Measurements from ENCODE around the gene NLGN1. TPM values are rescaled to one million over a fixed set of nuclear protein-coding genes. Genes with fewer than 3 reads are reported as not detected.
"Not testable (repeated sequence)": the region's sequence is repeated elsewhere in the genome, so short reads cannot be mapped to it uniquely, and the experiment has no call there.

NLGN1 gene
- total RNA-seq, 1 donor from 2014 or later = 5.7 TPM

- H3K36me3 ChIP-seq (ENCODE audit: control insufficient read depth in 3 of 3, insufficient read depth in 3 of 3, low read length in 3 of 3); H3K4me3 ChIP-seq (ENCODE audit: low read length in 3 of 3); H3K27me3 ChIP-seq (ENCODE audit: control insufficient read depth in 3 of 3, insufficient read depth in 3 of 3, low read length in 3 of 3); H3K9me3 ChIP-seq (ENCODE audit: control insufficient read depth in 3 of 3, low read length in 3 of 3); H3K9ac ChIP-seq (ENCODE audit: low read depth in 1 of 3, low read length in 3 of 3); H3K27ac ChIP-seq (ENCODE audit: low read depth, low read length); H3K4me1 ChIP-seq (ENCODE audit: control insufficient read depth in 3 of 3, insufficient read depth in 3 of 3, low read length in 3 of 3): not testable (repeated sequence)
These were observed 148.0 kb downstream of the NLGN1 start for GRCh38 chr3:173545590-173545989.

- Histone ChIP-seq H3K4me1 (ENCODE audit: control insufficient read depth in 3 of 3, insufficient read depth in 3 of 3, low read length in 3 of 3) (no peaks in the 10 kb centered on the region), H3K4me3 (ENCODE audit: low read length in 3 of 3) (no peak overlapping the region), H3K9me3 (ENCODE audit: control insufficient read depth in 3 of 3, low read length in 3 of 3) (no peaks in the 10 kb centered on the region), H3K9ac (ENCODE audit: low read depth in 1 of 3, low read length in 3 of 3) (no peak overlapping the region), H3K27me3 (ENCODE audit: control insufficient read depth in 3 of 3, insufficient read depth in 3 of 3, low read length in 3 of 3) (no peaks in the 10 kb centered on the region), H3K36me3 (ENCODE audit: control insufficient read depth in 3 of 3, insufficient read depth in 3 of 3, low read length in 3 of 3) (no peaks in the 10 kb centered on the region), H3K27ac (ENCODE audit: low read depth, low read length) (no peak overlapping the region)
These were observed 149.5 kb downstream of the NLGN1 start for GRCh38 chr3:173547070-173547469.

- no peaks in the 10 kb centered on the region for H3K36me3 ChIP-seq (ENCODE audit: control insufficient read depth in 3 of 3, insufficient read depth in 3 of 3, low read length in 3 of 3)
- H3K4me1 ChIP-seq (ENCODE audit: control insufficient read depth in 3 of 3, insufficient read depth in 3 of 3, low read length in 3 of 3) = no peaks in the 10 kb centered on the region
These were observed 150.7 kb downstream of the NLGN1 start for GRCh38 chr3:173548261-173548660.

GRCh38 chr3:173552526-173552925, 155.0 kb downstream of the NLGN1 start:
- H3K27ac ChIP-seq (ENCODE audit: low read depth, low read length) = no peak overlapping the region
- H3K9me3 ChIP-seq (ENCODE audit: control insufficient read depth in 3 of 3, low read length in 3 of 3) = no peaks in the 10 kb centered on the region
- no peaks in the 10 kb centered on the region for H3K4me1 ChIP-seq (ENCODE audit: control insufficient read depth in 3 of 3, insufficient read depth in 3 of 3, low read length in 3 of 3)
- no peaks in the 10 kb centered on the region for H3K36me3 ChIP-seq (ENCODE audit: control insufficient read depth in 3 of 3, insufficient read depth in 3 of 3, low read length in 3 of 3)
- no peak overlapping the region for H3K4me3 ChIP-seq (ENCODE audit: low read length in 3 of 3)
- H3K27me3 ChIP-seq (ENCODE audit: control insufficient read depth in 3 of 3, insufficient read depth in 3 of 3, low read length in 3 of 3) = no peaks in the 10 kb centered on the region
- H3K9ac ChIP-seq (ENCODE audit: low read depth in 1 of 3, low read length in 3 of 3) = no peak overlapping the region

More at GRCh38 chr3:173548261-173548660, 150.7 kb downstream of the NLGN1 start:
- Histone ChIP-seq H3K4me3 (ENCODE audit: low read length in 3 of 3) (no peak overlapping the region), H3K27ac (ENCODE audit: low read depth, low read length) (no peak overlapping the region), H3K27me3 (ENCODE audit: control insufficient read depth in 3 of 3, insufficient read depth in 3 of 3, low read length in 3 of 3) (no peaks in the 10 kb centered on the region), H3K9me3 (ENCODE audit: control insufficient read depth in 3 of 3, low read length in 3 of 3) (no peaks in the 10 kb centered on the region), H3K9ac (ENCODE audit: low read depth in 1 of 3, low read length in 3 of 3) (no peak overlapping the region)

- H3K4me1 ChIP-seq (ENCODE audit: control insufficient read depth in 3 of 3, insufficient read depth in 3 of 3, low read length in 3 of 3) = no peaks in the 10 kb centered on the region
- no peaks in the 10 kb centered on the region for H3K27me3 ChIP-seq (ENCODE audit: control insufficient read depth in 3 of 3, insufficient read depth in 3 of 3, low read length in 3 of 3)
These were observed 156.2 kb downstream of the NLGN1 start for GRCh38 chr3:173553635-173554280.

GRCh38 chr3:173556546-173556945, 159.0 kb downstream of the NLGN1 start:
- Histone ChIP-seq H3K4me3 (ENCODE audit: low read length in 3 of 3) (no peak overlapping the region), H3K9ac (ENCODE audit: low read depth in 1 of 3, low read length in 3 of 3) (no peak overlapping the region), H3K4me1 (ENCODE audit: control insufficient read depth in 3 of 3, insufficient read depth in 3 of 3, low read length in 3 of 3) (no peaks in the 10 kb centered on the region), H3K36me3 (ENCODE audit: control insufficient read depth in 3 of 3, insufficient read depth in 3 of 3, low read length in 3 of 3) (no peaks in the 10 kb centered on the region), H3K27me3 (ENCODE audit: control insufficient read depth in 3 of 3, insufficient read depth in 3 of 3, low read length in 3 of 3) (no peaks in the 10 kb centered on the region), H3K9me3 (ENCODE audit: control insufficient read depth in 3 of 3, low read length in 3 of 3) (no peaks in the 10 kb centered on the region), H3K27ac (ENCODE audit: low read depth, low read length) (no peak overlapping the region)

More at GRCh38 chr3:173553635-173554280, 156.2 kb downstream of the NLGN1 start:
- Histone ChIP-seq H3K4me3 (ENCODE audit: low read length in 3 of 3) (no peak overlapping the region), H3K27ac (ENCODE audit: low read depth, low read length) (no peak overlapping the region), H3K9ac (ENCODE audit: low read depth in 1 of 3, low read length in 3 of 3) (no peak overlapping the region), H3K36me3 (ENCODE audit: control insufficient read depth in 3 of 3, insufficient read depth in 3 of 3, low read length in 3 of 3) (no peaks in the 10 kb centered on the region), H3K9me3 (ENCODE audit: control insufficient read depth in 3 of 3, low read length in 3 of 3) (no peaks in the 10 kb centered on the region)

- Histone ChIP-seq H3K27ac (ENCODE audit: low read depth, low read length) (no peak overlapping the region), H3K9me3 (ENCODE audit: control insufficient read depth in 3 of 3, low read length in 3 of 3) (no peaks in the 10 kb centered on the region), H3K9ac (ENCODE audit: low read depth in 1 of 3, low read length in 3 of 3) (no peak overlapping the region), H3K4me1 (ENCODE audit: control insufficient read depth in 3 of 3, insufficient read depth in 3 of 3, low read length in 3 of 3) (no peaks in the 10 kb centered on the region), H3K36me3 (ENCODE audit: control insufficient read depth in 3 of 3, insufficient read depth in 3 of 3, low read length in 3 of 3) (no peaks in the 10 kb centered on the region), H3K4me3 (ENCODE audit: low read length in 3 of 3) (no peak overlapping the region), H3K27me3 (ENCODE audit: control insufficient read depth in 3 of 3, insufficient read depth in 3 of 3, low read length in 3 of 3) (no peaks in the 10 kb centered on the region)
These were observed 170.5 kb downstream of the NLGN1 start for GRCh38 chr3:173567997-173568396.

- Histone ChIP-seq H3K9ac (ENCODE audit: low read depth in 1 of 3, low read length in 3 of 3) (no peak overlapping the region), H3K36me3 (ENCODE audit: control insufficient read depth in 3 of 3, insufficient read depth in 3 of 3, low read length in 3 of 3) (no peaks in the 10 kb centered on the region), H3K27me3 (ENCODE audit: control insufficient read depth in 3 of 3, insufficient read depth in 3 of 3, low read length in 3 of 3) (no peaks in the 10 kb centered on the region), H3K4me3 (ENCODE audit: low read length in 3 of 3) (no peak overlapping the region), H3K4me1 (ENCODE audit: control insufficient read depth in 3 of 3, insufficient read depth in 3 of 3, low read length in 3 of 3) (no peaks in the 10 kb centered on the region), H3K27ac (ENCODE audit: low read depth, low read length) (no peak overlapping the region), H3K9me3 (ENCODE audit: control insufficient read depth in 3 of 3, low read length in 3 of 3) (no peaks in the 10 kb centered on the region)
These were observed 171.1 kb downstream of the NLGN1 start for GRCh38 chr3:173568623-173569022.

GRCh38 chr3:173583496-173583895, 186.0 kb downstream of the NLGN1 start:
- Histone ChIP-seq H3K27ac (ENCODE audit: low read depth, low read length) (no peak overlapping the region), H3K36me3 (ENCODE audit: control insufficient read depth in 3 of 3, insufficient read depth in 3 of 3, low read length in 3 of 3) (no peaks in the 10 kb centered on the region), H3K9me3 (ENCODE audit: control insufficient read depth in 3 of 3, low read length in 3 of 3) (no peaks in the 10 kb centered on the region), H3K27me3 (ENCODE audit: control insufficient read depth in 3 of 3, insufficient read depth in 3 of 3, low read length in 3 of 3) (peaks cover 2 to 9% (median 6%) of the 10 kb centered on the region in 3 donors), H3K4me3 (ENCODE audit: low read length in 3 of 3) (no peak overlapping the region), H3K4me1 (ENCODE audit: control insufficient read depth in 3 of 3, insufficient read depth in 3 of 3, low read length in 3 of 3) (peaks cover 0 to 8% (median 5%) of the 10 kb centered on the region in 3 donors), H3K9ac (ENCODE audit: low read depth in 1 of 3, low read length in 3 of 3) (no peak overlapping the region)

GRCh38 chr3:173584093-173584837, 186.7 kb downstream of the NLGN1 start:
- Histone ChIP-seq H3K4me1 (ENCODE audit: control insufficient read depth in 3 of 3, insufficient read depth in 3 of 3, low read length in 3 of 3) (peaks cover 0 to 8% (median 5%) of the 10 kb centered on the region in 3 donors), H3K27me3 (ENCODE audit: control insufficient read depth in 3 of 3, insufficient read depth in 3 of 3, low read length in 3 of 3) (peaks cover 2 to 9% (median 6%) of the 10 kb centered on the region in 3 donors), H3K27ac (ENCODE audit: low read depth, low read length) (no peak overlapping the region), H3K9me3 (ENCODE audit: control insufficient read depth in 3 of 3, low read length in 3 of 3) (no peaks in the 10 kb centered on the region), H3K36me3 (ENCODE audit: control insufficient read depth in 3 of 3, insufficient read depth in 3 of 3, low read length in 3 of 3) (no peaks in the 10 kb centered on the region), H3K4me3 (ENCODE audit: low read length in 3 of 3) (peak overlapping the region; percentile 59 to 72 (median 67)), H3K9ac (ENCODE audit: low read depth in 1 of 3, low read length in 3 of 3) (no peak overlapping the region)
